MM.1S (cell line): ENCODE results near the gene ADAMTSL1.

Source experiments
- DNase-seq: peaks from one replicate; pipeline ENCODE4 v3.0.0-alpha.2; 2015
- H2AFZ ChIP-seq: fragments of 300-600 bp; sonication (generic); 2 replicates; pipeline ENCODE4 v1.6.0; 2016; ENCODE audit warnings: antibody characterized with exemption, low read length
- H3F3A ChIP-seq: fragments of 300-600 bp; sonication (generic); 2 replicates; pipeline ENCODE4 v1.6.1; 2016; ENCODE audit warnings: mild to moderate bottlenecking, antibody characterized with exemption, low read length, moderate library complexity, mixed read lengths; ENCODE audit not compliant: insufficient read depth
- H3K27ac ChIP-seq: fragments of 300-600 bp; sonication (generic); 2 replicates; pipeline ENCODE4 v1.5.1; 2016; ENCODE audit warnings: mild to moderate bottlenecking, low read length
- H3K27me3 ChIP-seq: fragments of 300-600 bp; sonication (generic); replicated peaks from 2 replicates; pipeline ENCODE4 v1.6.0; 2016; ENCODE audit warnings: low read length; ENCODE audit not compliant: insufficient read depth
- H3K36me3 ChIP-seq: fragments of 300-600 bp; sonication (generic); replicated peaks from 2 replicates; pipeline ENCODE4 v1.6.1; 2016; ENCODE audit warnings: mild to moderate bottlenecking, low read length, mixed read lengths; ENCODE audit not compliant: insufficient read depth
- H3K4me1 ChIP-seq: fragments of 300-600 bp; sonication (generic); 2 replicates; pipeline ENCODE4 v1.6.1; 2016; ENCODE audit warnings: low read length, mixed read lengths
- H3K4me2 ChIP-seq: fragments of 300-600 bp; sonication (generic); 2 replicates; pipeline ENCODE4 v1.6.0; 2016; ENCODE audit warnings: low read depth, low read length
- H3K4me3 ChIP-seq: fragments of 300-600 bp; sonication (generic); 2 replicates; pipeline ENCODE4 v1.5.1; 2016; ENCODE audit warnings: low read length, mixed read lengths
- H3K79me2 ChIP-seq: fragments of 300-600 bp; sonication (generic); 2 replicates; pipeline ENCODE4 v1.6.1; 2016; ENCODE audit warnings: mixed run types, low read length, mixed read lengths
- H3K9ac ChIP-seq: fragments of 300-600 bp; sonication (generic); 2 replicates; pipeline ENCODE4 v1.6.1; 2016; ENCODE audit warnings: low read length, mixed read lengths
- H3K9me2 ChIP-seq: fragments of 300-600 bp; sonication (generic); replicated peaks from 2 replicates; pipeline ENCODE4 v1.6.1; 2016; ENCODE audit warnings: mild to moderate bottlenecking, low read length, mixed read lengths; ENCODE audit not compliant: insufficient read depth
- H3K9me3 ChIP-seq: fragments of 300-600 bp; sonication (generic); replicated peaks from 2 replicates; pipeline ENCODE4 v1.6.1; 2016; ENCODE audit warnings: mild to moderate bottlenecking, low read length, mixed read lengths; ENCODE audit not compliant: insufficient read depth
- H4K20me1 ChIP-seq: fragments of 300-600 bp; sonication (generic); 2 replicates; pipeline ENCODE4 v1.6.1; 2016; ENCODE audit warnings: mild to moderate bottlenecking, low read length, moderate library complexity, mixed read lengths; ENCODE audit not compliant: insufficient read depth
- CTCF ChIP-seq: fragments of 300-600 bp; sonication (generic); IDR thresholded peaks from 2 replicates; pipeline ENCODE4 v1.5.1; 2016; ENCODE audit warnings: antibody characterized with exemption, low read length, mixed read lengths
- EZH2 ChIP-seq: fragments of 300-600 bp; sonication (generic); optimal IDR thresholded peaks from 2 replicates; pipeline ENCODE3; 2017; ENCODE audit warnings: low read depth, mild to moderate bottlenecking, antibody characterized with exemption, low read length, mixed read lengths
- EZH2phosphoT487 ChIP-seq: fragments of 300-600 bp; sonication (generic); IDR thresholded peaks from 2 replicates; pipeline ENCODE4 v1.6.1; 2018; ENCODE audit warnings: antibody characterized with exemption, low read length

ADAMTSL1 gene

DNA sequence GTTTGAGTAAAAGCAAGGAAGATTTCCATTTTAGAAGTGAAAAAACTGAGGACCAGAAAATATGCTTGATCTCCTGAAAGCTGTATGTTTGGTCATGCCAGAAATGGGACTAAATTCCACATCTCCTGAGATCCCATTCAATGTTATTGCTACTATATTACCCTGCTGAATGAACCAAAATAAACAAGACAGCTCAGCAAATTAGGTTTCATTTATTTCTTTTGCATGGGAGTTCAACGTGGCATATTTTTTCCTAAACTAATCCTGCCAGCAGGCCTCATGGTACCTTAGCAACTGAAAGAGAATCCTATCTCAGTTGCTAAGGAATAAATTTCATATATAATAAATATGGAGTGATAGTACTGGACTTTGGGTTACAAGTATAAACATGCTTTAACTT lies 101.7 kb downstream of the ADAMTSL1 start:
- no peaks in the 10 kb centered on the region for H3K9me3 ChIP-seq
- no peak overlapping the region for H3K9ac ChIP-seq
- no peaks in the 10 kb centered on the region for H3K4me1 ChIP-seq
- H2AFZ ChIP-seq: no peak overlapping the region
- no peaks in the 10 kb centered on the region for H3K9me2 ChIP-seq
- no peaks in the 10 kb centered on the region for H3K79me2 ChIP-seq
- no peak overlapping the region for H3K4me3 ChIP-seq
- H4K20me1 ChIP-seq: no peaks in the 10 kb centered on the region
- no peaks in the 10 kb centered on the region for H3K36me3 ChIP-seq
- H3K4me2 ChIP-seq: no peak overlapping the region
- no peaks in the 10 kb centered on the region for H3F3A ChIP-seq
- no peak for DNase-seq
- no peak overlapping the region for H3K27ac ChIP-seq
- TF ChIP-seq CTCF (no peak), EZH2phosphoT487 (no peak)
- H3K27me3 ChIP-seq: no peaks in the 10 kb centered on the region

GRCh38 chr9:18579536-18579935 lies 105.6 kb downstream of the ADAMTSL1 start:
- TF ChIP-seq CTCF (no peak), EZH2 (no peak), EZH2phosphoT487 (no peak)
- no peak overlapping the region for H3K27ac ChIP-seq

DNA sequence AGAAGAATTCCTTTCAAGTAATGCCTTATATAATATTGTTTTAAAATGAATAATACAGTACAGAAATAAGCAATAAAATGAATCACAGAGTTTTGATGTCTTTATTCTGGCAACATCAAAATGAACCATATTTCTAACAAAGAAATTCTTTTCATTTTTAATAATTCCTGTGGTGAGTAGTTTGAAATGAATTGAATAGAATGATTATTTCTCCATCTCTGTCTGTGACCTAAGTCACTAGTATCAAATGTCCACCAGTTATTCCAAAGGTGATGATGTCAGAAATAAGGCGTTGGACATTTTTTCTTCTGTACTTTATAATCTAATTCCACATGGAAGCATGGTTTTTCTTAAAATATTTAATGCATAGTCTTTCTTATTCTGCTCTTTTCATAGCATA lies 106.2 kb downstream of the ADAMTSL1 start:
- no peak overlapping the region for H3K4me2 ChIP-seq
- no peaks in the 10 kb centered on the region for H3K9me3 ChIP-seq
- no peak for DNase-seq
- H2AFZ ChIP-seq: no peak overlapping the region
- H4K20me1 ChIP-seq: no peaks in the 10 kb centered on the region
- no peaks in the 10 kb centered on the region for H3K79me2 ChIP-seq
- no peaks in the 10 kb centered on the region for H3K9me2 ChIP-seq
- no peak for TF ChIP-seq EZH2phosphoT487
- TF ChIP-seq EZH2: no peak
- TF ChIP-seq CTCF: no peak
- no peaks in the 10 kb centered on the region for H3K27me3 ChIP-seq
- H3K4me1 ChIP-seq: no peaks in the 10 kb centered on the region
- no peaks in the 10 kb centered on the region for H3K36me3 ChIP-seq
- no peak overlapping the region for H3K27ac ChIP-seq
- H3K9ac ChIP-seq: no peak overlapping the region
- H3F3A ChIP-seq: no peaks in the 10 kb centered on the region
- H3K4me3 ChIP-seq: no peak overlapping the region

More at GRCh38 chr9:18579536-18579935, 105.6 kb downstream of the ADAMTSL1 start:
- Histone ChIP-seq H3K27me3 (no peaks in the 10 kb centered on the region), H2AFZ (no peak overlapping the region), H3F3A (no peaks in the 10 kb centered on the region), H3K4me2 (no peak overlapping the region), H3K9ac (no peak overlapping the region), H3K9me3 (no peaks in the 10 kb centered on the region), H3K79me2 (no peaks in the 10 kb centered on the region), H3K36me3 (no peaks in the 10 kb centered on the region), H3K4me1 (no peaks in the 10 kb centered on the region), H3K4me3 (no peak overlapping the region), H4K20me1 (no peaks in the 10 kb centered on the region), H3K9me2 (no peaks in the 10 kb centered on the region)
- DNase-seq: no peak

DNA sequence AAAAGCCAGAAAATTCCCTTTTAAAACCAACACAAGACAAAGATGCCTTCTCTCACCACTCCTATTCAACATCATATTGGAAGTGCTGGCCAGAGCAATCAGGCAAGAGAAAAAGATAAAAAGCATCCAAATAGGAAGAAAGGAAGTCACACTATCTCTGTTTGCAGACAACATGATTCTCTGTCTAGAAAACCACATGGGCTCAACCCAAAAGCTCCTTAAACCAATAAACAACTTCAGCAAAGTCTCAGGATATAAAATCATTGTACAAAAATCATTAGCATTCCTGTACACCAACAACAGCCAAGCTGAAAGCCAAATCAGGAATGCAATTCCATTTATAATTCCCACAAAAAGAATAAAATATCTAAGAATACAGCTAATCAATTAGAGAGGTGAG lies 112.0 kb downstream of the ADAMTSL1 start:
- DNase-seq: no peak
- H3K36me3 ChIP-seq: no peaks in the 10 kb centered on the region
- H3K9ac ChIP-seq: no peak overlapping the region
- H3K27me3 ChIP-seq: no peaks in the 10 kb centered on the region
- no peak overlapping the region for H3K4me2 ChIP-seq
- H3K4me1 ChIP-seq: no peaks in the 10 kb centered on the region
- H3K27ac ChIP-seq: no peak overlapping the region
- TF ChIP-seq EZH2: no peak
- no peak for TF ChIP-seq EZH2phosphoT487
- TF ChIP-seq CTCF: no peak
- no peaks in the 10 kb centered on the region for H3K9me3 ChIP-seq
- no peak overlapping the region for H3K4me3 ChIP-seq
- no peaks in the 10 kb centered on the region for H3K79me2 ChIP-seq
- no peaks in the 10 kb centered on the region for H3F3A ChIP-seq
- H4K20me1 ChIP-seq: no peaks in the 10 kb centered on the region
- no peak overlapping the region for H2AFZ ChIP-seq
- no peaks in the 10 kb centered on the region for H3K9me2 ChIP-seq
